Calu3 (cell line): Measurements from ENCODE around the gene NUBPL. TPM values are rescaled to one million over a fixed set of nuclear protein-coding genes. Genes with fewer than 3 reads are reported as not detected.

Experiments used
- BruUV-seq: library from RNA; stranded (reverse); fragments of 400-500 nt; replicated peaks from 2 replicates; lab custom pipeline; 2021; lab: Mats Ljungman, UMichigan
- CTCF ChIA-PET: fragments of 300-600 bp; sonication (Branson Sonifier 250); formaldehyde crosslinking; loops from one replicate; lab custom pipeline; 2022; ENCODE audit warnings: antibody characterized with exemption; lab: Charles Lee
- DNase-seq: peaks from one replicate; pipeline ENCODE4 v3.0.0; 2022
- H3K27ac Mint-ChIP-seq: one replicate; pipeline ENCODE4 v1.8.0; 2022; ENCODE audit warnings: mixed read lengths; ENCODE audit not compliant: unreplicated experiment
- H3K27me3 Mint-ChIP-seq: one replicate; pipeline ENCODE4 v1.8.0; 2022; ENCODE audit warnings: mixed read lengths; ENCODE audit not compliant: unreplicated experiment
- H3K36me3 Mint-ChIP-seq: one replicate; pipeline ENCODE4 v1.8.0; 2022; ENCODE audit warnings: mild to moderate bottlenecking, moderate library complexity, mixed read lengths; ENCODE audit not compliant: insufficient read depth, unreplicated experiment
- H3K4me1 Mint-ChIP-seq: one replicate; pipeline ENCODE4 v1.8.0; 2022; ENCODE audit warnings: mild to moderate bottlenecking, low read depth, mixed read lengths; ENCODE audit not compliant: unreplicated experiment
- H3K4me3 Mint-ChIP-seq: one replicate; pipeline ENCODE4 v1.8.0; 2022; ENCODE audit warnings: mild to moderate bottlenecking, low read depth, moderate library complexity, mixed read lengths; ENCODE audit not compliant: unreplicated experiment
- H3K9me3 Mint-ChIP-seq: one replicate; pipeline ENCODE4 v1.8.0; 2022; ENCODE audit warnings: low read depth, mixed read lengths; ENCODE audit not compliant: unreplicated experiment
- intact Hi-C: fragments of 100-400 bp; cut with micrococcal nuclease; formaldehyde crosslinking; loops from one replicate; pipeline ENCODE4 v1.10.0; 2022; ENCODE audit not compliant: unreplicated experiment
- total RNA-seq: library from RNA; stranded (reverse); gene quantifications from 2 replicates; pipeline ENCODE4 v1.2.3, GENCODE V29; 2022
- TF ChIP-seq, protein P1 (sequence below): fragments of 200-600 bp; IDR thresholded peaks from one replicate; pipeline ENCODE4 v1.8.0; 2022; ENCODE audit warnings: antibody characterized with exemption; ENCODE audit not compliant: unreplicated experiment

NUBPL gene
- total RNA-seq, 1 experiment from 2014 or later = 14.2 TPM

DNA sequence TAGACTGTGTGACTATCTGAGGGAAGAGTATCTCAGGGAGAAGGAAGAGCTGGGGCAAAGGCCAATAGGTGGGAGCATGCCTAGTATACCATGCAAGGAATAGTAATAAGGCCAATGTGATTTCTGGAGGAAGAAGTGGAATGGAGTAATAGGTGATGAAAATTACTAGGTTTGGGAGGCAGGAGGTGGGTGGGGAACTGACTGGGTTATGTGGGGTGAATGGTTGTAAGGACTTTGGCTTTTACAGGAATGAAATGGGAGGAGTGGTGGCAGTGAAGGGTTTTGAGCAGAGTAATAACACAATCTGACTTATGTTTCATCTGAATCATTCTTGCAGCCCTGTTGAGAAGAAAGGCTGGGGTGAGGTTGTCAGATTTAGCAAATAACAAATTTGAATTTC is 30.9 kb downstream of the NUBPL start:
- H3K27me3 Mint-ChIP-seq = no peaks in the 10 kb centered on the region
- no peak overlapping the region for H3K27ac Mint-ChIP-seq
- no peaks in the 10 kb centered on the region for H3K4me1 Mint-ChIP-seq
- no peaks in the 10 kb centered on the region for H3K9me3 Mint-ChIP-seq
- TF ChIP-seq, protein P1, sequence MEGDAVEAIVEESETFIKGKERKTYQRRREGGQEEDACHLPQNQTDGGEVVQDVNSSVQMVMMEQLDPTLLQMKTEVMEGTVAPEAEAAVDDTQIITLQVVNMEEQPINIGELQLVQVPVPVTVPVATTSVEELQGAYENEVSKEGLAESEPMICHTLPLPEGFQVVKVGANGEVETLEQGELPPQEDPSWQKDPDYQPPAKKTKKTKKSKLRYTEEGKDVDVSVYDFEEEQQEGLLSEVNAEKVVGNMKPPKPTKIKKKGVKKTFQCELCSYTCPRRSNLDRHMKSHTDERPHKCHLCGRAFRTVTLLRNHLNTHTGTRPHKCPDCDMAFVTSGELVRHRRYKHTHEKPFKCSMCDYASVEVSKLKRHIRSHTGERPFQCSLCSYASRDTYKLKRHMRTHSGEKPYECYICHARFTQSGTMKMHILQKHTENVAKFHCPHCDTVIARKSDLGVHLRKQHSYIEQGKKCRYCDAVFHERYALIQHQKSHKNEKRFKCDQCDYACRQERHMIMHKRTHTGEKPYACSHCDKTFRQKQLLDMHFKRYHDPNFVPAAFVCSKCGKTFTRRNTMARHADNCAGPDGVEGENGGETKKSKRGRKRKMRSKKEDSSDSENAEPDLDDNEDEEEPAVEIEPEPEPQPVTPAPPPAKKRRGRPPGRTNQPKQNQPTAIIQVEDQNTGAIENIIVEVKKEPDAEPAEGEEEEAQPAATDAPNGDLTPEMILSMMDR = no peak
- H3K36me3 Mint-ChIP-seq = no peaks in the 10 kb centered on the region
- no peak for DNase-seq
- intact Hi-C loops = no loop called here
- BruUV-seq = no TSS peak
- H3K4me3 Mint-ChIP-seq = no peak overlapping the region
- CTCF ChIA-PET = no interaction called here

DNA sequence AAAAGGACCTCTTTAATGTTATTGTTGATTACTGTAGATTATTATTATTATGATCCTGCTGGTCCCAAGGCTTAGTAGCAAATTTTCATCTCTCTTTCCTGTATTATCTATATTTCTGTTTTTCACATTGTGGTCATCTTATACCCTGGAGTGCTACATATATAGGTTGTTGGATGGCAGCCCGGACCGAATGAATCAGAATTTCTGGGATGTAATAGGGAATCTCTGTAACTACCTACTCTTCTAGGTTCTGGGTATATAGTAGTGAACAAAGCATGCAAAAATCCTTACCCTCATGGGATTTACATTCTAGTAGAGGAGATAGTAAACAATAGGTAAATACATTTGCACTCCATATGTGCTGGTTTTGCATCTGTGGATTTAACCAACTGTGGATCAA is 31.4 kb downstream of the NUBPL start:
- H3K27me3 Mint-ChIP-seq = no peaks in the 10 kb centered on the region
- TF ChIP-seq, protein P1 = no peak
- H3K4me1 Mint-ChIP-seq = no peaks in the 10 kb centered on the region
- H3K4me3 Mint-ChIP-seq = no peak overlapping the region
- CTCF ChIA-PET = no interaction called here
- H3K36me3 Mint-ChIP-seq = no peaks in the 10 kb centered on the region
- no peak overlapping the region for H3K27ac Mint-ChIP-seq
- no peak for DNase-seq
- intact Hi-C loops = no loop called here
- H3K9me3 Mint-ChIP-seq = no peaks in the 10 kb centered on the region
- no TSS peak for BruUV-seq

DNA sequence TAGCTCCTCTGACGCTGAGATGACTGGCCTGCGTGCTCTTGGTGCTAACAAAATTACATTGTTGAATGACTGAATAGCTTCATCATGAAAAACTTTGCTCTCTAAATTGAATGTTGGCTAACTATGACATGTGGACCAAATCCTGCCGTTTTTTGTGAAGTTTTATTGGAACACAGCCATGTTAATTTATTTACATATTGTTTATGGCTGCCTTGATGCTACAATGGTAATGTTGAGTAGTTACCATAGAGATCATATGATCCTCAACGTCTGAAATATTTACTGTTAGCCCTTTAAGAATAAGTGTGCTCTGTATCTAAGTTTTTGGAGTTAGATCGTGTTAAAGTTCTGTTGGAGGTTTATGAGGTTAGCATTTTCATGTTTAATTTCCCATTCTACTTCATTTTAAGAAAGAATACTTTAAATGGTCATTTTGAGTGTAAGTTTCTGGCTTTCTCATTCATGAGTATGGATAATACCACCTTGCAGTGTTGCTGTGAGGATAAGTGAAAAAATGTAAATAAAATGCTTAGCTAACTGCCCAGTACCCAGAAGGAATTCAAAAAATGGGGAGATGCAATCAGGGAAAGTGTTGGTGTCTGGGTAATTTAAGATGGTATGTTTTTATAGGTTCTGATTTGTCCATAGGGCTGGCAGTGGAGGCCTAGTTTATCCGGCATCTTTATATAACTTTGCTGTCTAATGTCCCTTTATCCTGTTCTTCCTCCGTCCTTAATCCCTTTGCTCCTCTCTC is 35.3 kb downstream of the NUBPL start:
- H3K27me3 Mint-ChIP-seq = no peaks in the 10 kb centered on the region
- BruUV-seq = no TSS peak
- intact Hi-C loops = no loop called here
- no peaks in the 10 kb centered on the region for H3K9me3 Mint-ChIP-seq
- H3K27ac Mint-ChIP-seq = no peak overlapping the region
- no peaks in the 10 kb centered on the region for H3K4me1 Mint-ChIP-seq
- no peak for DNase-seq
- CTCF ChIA-PET = no interaction called here
- TF ChIP-seq, protein P1 = no peak
- H3K36me3 Mint-ChIP-seq = no peaks in the 10 kb centered on the region
- no peak overlapping the region for H3K4me3 Mint-ChIP-seq

DNA sequence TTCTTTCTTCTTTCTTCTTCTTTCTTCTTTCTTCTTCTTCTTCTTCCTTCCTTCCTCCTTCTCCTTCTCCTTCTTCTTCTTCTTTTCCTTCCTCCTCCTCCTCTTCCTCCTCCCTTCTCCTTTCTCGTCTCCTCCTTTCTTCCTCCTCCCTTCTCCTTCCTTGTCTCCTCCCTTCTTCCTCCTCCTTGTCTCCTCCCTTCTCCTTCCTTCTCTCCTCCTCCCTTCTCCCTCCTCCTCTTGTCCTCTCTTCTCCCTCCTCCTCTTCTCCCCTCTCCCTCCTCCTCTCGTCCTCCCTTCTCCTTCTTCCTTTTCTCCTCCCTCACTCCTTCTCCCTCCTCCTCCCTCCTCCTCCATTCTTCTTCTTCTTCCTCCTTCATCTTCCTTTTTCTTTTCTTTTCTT is 44.5 kb downstream of the NUBPL start:
- DNase-seq = no peak
- Mint-ChIP-seq H3K36me3 (no peaks in the 10 kb centered on the region), H3K9me3 (peaks cover 3% of the 10 kb centered on the region), H3K4me3 (no peak overlapping the region), H3K27me3 (no peaks in the 10 kb centered on the region), H3K4me1 (no peaks in the 10 kb centered on the region), H3K27ac (no peak overlapping the region)
- CTCF ChIA-PET = no interaction called here
- intact Hi-C loops = no loop called here
- TF ChIP-seq, protein P1 = no peak
- no TSS peak for BruUV-seq
